Measurements from ENCODE around the gene ATP2B1. TPM values are rescaled to one million over a fixed set of nuclear protein-coding genes. Genes with fewer than 3 reads are reported as not detected.

The ATP2B1 gene
- total and polyA plus RNA-seq, 2 of the 13 experiments (the other 11 are each of a cell fraction or from before 2014, with no cell fraction given), result 12.1 to 60.2 TPM

DNA sequence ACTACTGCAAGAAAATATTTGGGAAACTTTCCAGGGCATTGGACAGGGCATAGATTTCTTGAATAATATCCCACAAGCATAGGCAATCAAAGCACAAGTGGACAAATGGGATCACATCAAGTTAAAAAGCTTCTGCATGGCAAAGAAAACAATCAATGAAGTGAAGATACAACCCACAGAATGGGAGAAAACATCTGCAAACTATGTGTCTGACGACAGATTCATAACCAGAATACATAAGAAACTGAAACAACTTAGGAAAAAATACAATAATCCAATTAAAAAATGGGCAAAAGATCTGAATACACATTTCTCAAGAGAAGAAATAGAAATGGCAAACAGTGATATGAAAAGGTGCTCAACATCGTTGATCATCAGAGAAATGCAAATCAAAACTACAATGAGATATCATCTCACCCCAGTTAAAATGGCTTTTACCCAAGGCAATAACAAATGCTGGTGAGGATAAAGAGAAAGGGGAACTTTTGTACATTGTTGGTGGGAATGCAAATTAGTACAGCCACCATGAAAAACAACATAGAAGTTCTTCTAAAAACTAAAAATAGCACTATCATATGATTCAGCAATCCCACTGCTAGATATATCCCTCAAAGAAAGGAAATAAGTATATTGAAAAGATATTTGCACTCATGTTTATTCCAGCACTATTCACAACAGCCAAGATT is 33.8 kb upstream of the ATP2B1 start:
- FAIRE-seq (no peak), ATAC-seq (no peak), DNase-seq (ENCODE audit: low spot score) (no peak)
- no peak overlapping the region for H2AFZ ChIP-seq (ENCODE audit: low read length)
- in situ Hi-C loops (cut with HindIII; ENCODE audit: extremely low pct_ligation_motif_present, low pct_unique_long_range_greater_than_20kb), result no loop called here
- H3K4me1 ChIP-seq (ENCODE audit: insufficient read depth, low read length), result no peaks in the 10 kb centered on the region
- no peaks in the 10 kb centered on the region for H3K79me2 ChIP-seq (ENCODE audit: insufficient read depth, low read length)
- 1% methylated on average over 2 of the region's 2 CpGs for WGBS (ENCODE audit: low lambda C conversion rate)
- H3K27ac ChIP-seq (ENCODE audit: extremely low read length, insufficient read depth, low read length), result no peak overlapping the region
- CTCF ChIA-PET (ENCODE audit: low intra/inter-chr PET ratio, low total read pairs), result no interaction called here
- no peak overlapping the region for H3K4me3 ChIP-seq (replicated peaks in 1 of 3; ENCODE audit: insufficient read depth in 1 of 3, low read depth in 2 of 3, low read length in 3 of 3)
- POLR2A ChIA-PET, result no interaction called here
- H4K20me1 ChIP-seq (ENCODE audit: insufficient read depth, low read length), result no peaks in the 10 kb centered on the region
- no peaks in the 10 kb centered on the region for H3K36me3 ChIP-seq (replicated peaks in 1 of 2; ENCODE audit: control insufficient read depth in 1 of 2, insufficient read depth in 2 of 2, low read length in 2 of 2)
- TF ChIP-seq HHEX (CRISPR knock-in tag; IDR thresholded peaks at IDR 0.05) (no peak), NFE2 (CRISPR knock-in tag; IDR thresholded peaks at IDR 0.05) (no peak), MAFG (CRISPR knock-in tag; IDR thresholded peaks at IDR 0.05) (no peak), TEAD3 (CRISPR knock-in tag; optimal IDR thresholded peaks at IDR 0.05; ENCODE audit: borderline replicate concordance) (no peak), KAT2B (IDR thresholded peaks at IDR 0.05; ENCODE audit: borderline replicate concordance, low read depth, low read length) (no peak), KDM4B (CRISPR knock-in tag; IDR thresholded peaks at IDR 0.05) (no peak), ETV6 (CRISPR knock-in tag; conservative IDR thresholded peaks at IDR 0.05) (no peak), ZNF101 (CRISPR knock-in tag; IDR thresholded peaks at IDR 0.05; ENCODE audit: borderline replicate concordance, low read depth) (no peak), KLF9 (CRISPR knock-in tag; IDR thresholded peaks at IDR 0.05; ENCODE audit: low read depth) (no peak), FLYWCH1 (CRISPR knock-in tag; IDR thresholded peaks at IDR 0.05) (no peak), ZNF572 (CRISPR knock-in tag; IDR thresholded peaks at IDR 0.05) (no peak), CEBPG (CRISPR knock-in tag; IDR thresholded peaks at IDR 0.05) (no peak)
- TF ChIP-seq, protein P1, sequence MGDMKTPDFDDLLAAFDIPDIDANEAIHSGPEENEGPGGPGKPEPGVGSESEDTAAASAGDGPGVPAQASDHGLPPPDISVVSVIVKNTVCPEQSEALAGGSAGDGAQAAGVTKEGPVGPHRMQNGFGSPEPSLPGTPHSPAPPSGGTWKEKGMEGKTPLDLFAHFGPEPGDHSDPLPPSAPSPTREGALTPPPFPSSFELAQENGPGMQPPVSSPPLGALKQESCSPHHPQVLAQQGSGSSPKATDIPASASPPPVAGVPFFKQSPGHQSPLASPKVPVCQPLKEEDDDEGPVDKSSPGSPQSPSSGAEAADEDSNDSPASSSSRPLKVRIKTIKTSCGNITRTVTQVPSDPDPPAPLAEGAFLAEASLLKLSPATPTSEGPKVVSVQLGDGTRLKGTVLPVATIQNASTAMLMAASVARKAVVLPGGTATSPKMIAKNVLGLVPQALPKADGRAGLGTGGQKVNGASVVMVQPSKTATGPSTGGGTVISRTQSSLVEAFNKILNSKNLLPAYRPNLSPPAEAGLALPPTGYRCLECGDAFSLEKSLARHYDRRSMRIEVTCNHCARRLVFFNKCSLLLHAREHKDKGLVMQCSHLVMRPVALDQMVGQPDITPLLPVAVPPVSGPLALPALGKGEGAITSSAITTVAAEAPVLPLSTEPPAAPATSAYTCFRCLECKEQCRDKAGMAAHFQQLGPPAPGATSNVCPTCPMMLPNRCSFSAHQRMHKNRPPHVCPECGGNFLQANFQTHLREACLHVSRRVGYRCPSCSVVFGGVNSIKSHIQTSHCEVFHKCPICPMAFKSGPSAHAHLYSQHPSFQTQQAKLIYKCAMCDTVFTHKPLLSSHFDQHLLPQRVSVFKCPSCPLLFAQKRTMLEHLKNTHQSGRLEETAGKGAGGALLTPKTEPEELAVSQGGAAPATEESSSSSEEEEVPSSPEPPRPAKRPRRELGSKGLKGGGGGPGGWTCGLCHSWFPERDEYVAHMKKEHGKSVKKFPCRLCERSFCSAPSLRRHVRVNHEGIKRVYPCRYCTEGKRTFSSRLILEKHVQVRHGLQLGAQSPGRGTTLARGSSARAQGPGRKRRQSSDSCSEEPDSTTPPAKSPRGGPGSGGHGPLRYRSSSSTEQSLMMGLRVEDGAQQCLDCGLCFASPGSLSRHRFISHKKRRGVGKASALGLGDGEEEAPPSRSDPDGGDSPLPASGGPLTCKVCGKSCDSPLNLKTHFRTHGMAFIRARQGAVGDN (CRISPR knock-in tag; IDR thresholded peaks at IDR 0.05), result no peak
- TF ChIP-seq, protein P2, sequence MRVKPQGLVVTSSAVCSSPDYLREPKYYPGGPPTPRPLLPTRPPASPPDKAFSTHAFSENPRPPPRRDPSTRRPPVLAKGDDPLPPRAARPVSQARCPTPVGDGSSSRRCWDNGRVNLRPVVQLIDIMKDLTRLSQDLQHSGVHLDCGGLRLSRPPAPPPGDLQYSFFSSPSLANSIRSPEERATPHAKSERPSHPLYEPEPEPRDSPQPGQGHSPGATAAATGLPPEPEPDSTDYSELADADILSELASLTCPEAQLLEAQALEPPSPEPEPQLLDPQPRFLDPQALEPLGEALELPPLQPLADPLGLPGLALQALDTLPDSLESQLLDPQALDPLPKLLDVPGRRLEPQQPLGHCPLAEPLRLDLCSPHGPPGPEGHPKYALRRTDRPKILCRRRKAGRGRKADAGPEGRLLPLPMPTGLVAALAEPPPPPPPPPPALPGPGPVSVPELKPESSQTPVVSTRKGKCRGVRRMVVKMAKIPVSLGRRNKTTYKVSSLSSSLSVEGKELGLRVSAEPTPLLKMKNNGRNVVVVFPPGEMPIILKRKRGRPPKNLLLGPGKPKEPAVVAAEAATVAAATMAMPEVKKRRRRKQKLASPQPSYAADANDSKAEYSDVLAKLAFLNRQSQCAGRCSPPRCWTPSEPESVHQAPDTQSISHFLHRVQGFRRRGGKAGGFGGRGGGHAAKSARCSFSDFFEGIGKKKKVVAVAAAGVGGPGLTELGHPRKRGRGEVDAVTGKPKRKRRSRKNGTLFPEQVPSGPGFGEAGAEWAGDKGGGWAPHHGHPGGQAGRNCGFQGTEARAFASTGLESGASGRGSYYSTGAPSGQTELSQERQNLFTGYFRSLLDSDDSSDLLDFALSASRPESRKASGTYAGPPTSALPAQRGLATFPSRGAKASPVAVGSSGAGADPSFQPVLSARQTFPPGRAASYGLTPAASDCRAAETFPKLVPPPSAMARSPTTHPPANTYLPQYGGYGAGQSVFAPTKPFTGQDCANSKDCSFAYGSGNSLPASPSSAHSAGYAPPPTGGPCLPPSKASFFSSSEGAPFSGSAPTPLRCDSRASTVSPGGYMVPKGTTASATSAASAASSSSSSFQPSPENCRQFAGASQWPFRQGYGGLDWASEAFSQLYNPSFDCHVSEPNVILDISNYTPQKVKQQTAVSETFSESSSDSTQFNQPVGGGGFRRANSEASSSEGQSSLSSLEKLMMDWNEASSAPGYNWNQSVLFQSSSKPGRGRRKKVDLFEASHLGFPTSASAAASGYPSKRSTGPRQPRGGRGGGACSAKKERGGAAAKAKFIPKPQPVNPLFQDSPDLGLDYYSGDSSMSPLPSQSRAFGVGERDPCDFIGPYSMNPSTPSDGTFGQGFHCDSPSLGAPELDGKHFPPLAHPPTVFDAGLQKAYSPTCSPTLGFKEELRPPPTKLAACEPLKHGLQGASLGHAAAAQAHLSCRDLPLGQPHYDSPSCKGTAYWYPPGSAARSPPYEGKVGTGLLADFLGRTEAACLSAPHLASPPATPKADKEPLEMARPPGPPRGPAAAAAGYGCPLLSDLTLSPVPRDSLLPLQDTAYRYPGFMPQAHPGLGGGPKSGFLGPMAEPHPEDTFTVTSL (CRISPR knock-in tag; IDR thresholded peaks at IDR 0.05; ENCODE audit: borderline replicate concordance), result no peak
- TF ChIP-seq, protein P3, sequence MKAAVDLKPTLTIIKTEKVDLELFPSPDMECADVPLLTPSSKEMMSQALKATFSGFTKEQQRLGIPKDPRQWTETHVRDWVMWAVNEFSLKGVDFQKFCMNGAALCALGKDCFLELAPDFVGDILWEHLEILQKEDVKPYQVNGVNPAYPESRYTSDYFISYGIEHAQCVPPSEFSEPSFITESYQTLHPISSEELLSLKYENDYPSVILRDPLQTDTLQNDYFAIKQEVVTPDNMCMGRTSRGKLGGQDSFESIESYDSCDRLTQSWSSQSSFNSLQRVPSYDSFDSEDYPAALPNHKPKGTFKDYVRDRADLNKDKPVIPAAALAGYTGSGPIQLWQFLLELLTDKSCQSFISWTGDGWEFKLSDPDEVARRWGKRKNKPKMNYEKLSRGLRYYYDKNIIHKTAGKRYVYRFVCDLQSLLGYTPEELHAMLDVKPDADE (CRISPR knock-in tag; IDR thresholded peaks at IDR 0.05), result no peak
- BruUV-seq (replicated peaks), result no TSS peak
- no peaks in the 10 kb centered on the region for H3K9me3 ChIP-seq (ENCODE audit: low read length)
- no peaks in the 10 kb centered on the region for H3K27me3 ChIP-seq (ENCODE audit: control insufficient read depth in 1 of 2, insufficient read depth in 2 of 2, low read length in 2 of 2)
- no peak overlapping the region for H3K4me2 ChIP-seq (ENCODE audit: low read depth, low read length)
- no peak overlapping the region for H3K9ac ChIP-seq (ENCODE audit: insufficient read depth, low read depth, low read length)
- intact Hi-C loops (cut with micrococcal nuclease; ENCODE audit: unreplicated experiment), result no loop called here
